ENCODE measurements around the gene TOM1. TPM values are rescaled to one million over a fixed set of nuclear protein-coding genes. Genes with fewer than 3 reads are reported as not detected.

TOM1 gene
- total and polyA plus RNA-seq, 2 of the 13 experiments (the other 11 are each of a cell fraction or from before 2014, with no cell fraction given), result 30.8 to 87.3 TPM

GRCh38 chr22:35266277-35266676 lies 33.4 kb upstream of the TOM1 start:
- 96% methylated on average over 3 of the region's 3 CpGs for WGBS (ENCODE audit: low lambda C conversion rate)
- CTCF ChIA-PET (ENCODE audit: low intra/inter-chr PET ratio, low total read pairs), result no interaction called here
- Histone ChIP-seq H3K27ac (ENCODE audit: extremely low read length, insufficient read depth, low read length) (no peak overlapping the region), H2AFZ (ENCODE audit: low read length) (no peak overlapping the region), H3K9me3 (ENCODE audit: low read length) (no peaks in the 10 kb centered on the region), H3K9ac (ENCODE audit: insufficient read depth, low read depth, low read length) (no peak overlapping the region), H3K27me3 (ENCODE audit: control insufficient read depth in 1 of 2, insufficient read depth in 2 of 2, low read length in 2 of 2) (no peaks in the 10 kb centered on the region), H4K20me1 (ENCODE audit: insufficient read depth, low read length) (no peaks in the 10 kb centered on the region), H3K79me2 (ENCODE audit: insufficient read depth, low read length) (no peaks in the 10 kb centered on the region), H3K36me3 (replicated peaks in 1 of 2; ENCODE audit: control insufficient read depth in 1 of 2, insufficient read depth in 2 of 2, low read length in 2 of 2) (peaks cover 17 to 66% of the 10 kb centered on the region in 2 experiments), H3K4me2 (ENCODE audit: low read depth, low read length) (no peak overlapping the region), H3K4me1 (ENCODE audit: insufficient read depth, low read length) (peaks cover 15% of the 10 kb centered on the region), H3K4me3 (replicated peaks in 1 of 3; ENCODE audit: insufficient read depth in 1 of 3, low read depth in 2 of 3, low read length in 3 of 3) (no peak overlapping the region)
- ATAC-seq (no peak), DNase-seq (ENCODE audit: low spot score) (no peak), FAIRE-seq (no peak)
- POLR2A ChIA-PET, result interaction anchor here (0.5 to 1.5 kb wide), 2 partner anchors 8 to 545 kb away, joined by 3 to 4 read pairs; partner anchors contain the start of gene HMGXB4
- no TSS peak for BruUV-seq (replicated peaks)
- in situ Hi-C loops (cut with HindIII; ENCODE audit: extremely low pct_ligation_motif_present, low pct_unique_long_range_greater_than_20kb) (no loop called here), intact Hi-C loops (cut with micrococcal nuclease; ENCODE audit: unreplicated experiment) (no loop called here)
- TF ChIP-seq FOXA3 (CRISPR knock-in tag; IDR thresholded peaks at IDR 0.05) (0 out of 2 replicates have a peak, but pooled peaks have one; percentile 13), FOXA1 (IDR thresholded peaks at IDR 0.05) (no peak), FOXA1 (CRISPR knock-in tag; IDR thresholded peaks at IDR 0.05) (peak; percentile 49; the same call in 1 of the 2 replicates), ZNF17 (CRISPR knock-in tag; IDR thresholded peaks at IDR 0.05) (no peak), ZNF883 (CRISPR knock-in tag; IDR thresholded peaks at IDR 0.05; ENCODE audit: not compliant biosample characterization) (no peak), TBP (CRISPR knock-in tag; IDR thresholded peaks at IDR 0.05) (no peak), DZIP1 (CRISPR knock-in tag; IDR thresholded peaks at IDR 0.05) (no peak), ZNF326 (CRISPR knock-in tag; IDR thresholded peaks at IDR 0.05; ENCODE audit: borderline replicate concordance) (no peak), ELF3 (CRISPR knock-in tag; IDR thresholded peaks at IDR 0.05) (peak; percentile 89), GLI4 (CRISPR knock-in tag; IDR thresholded peaks at IDR 0.05; ENCODE audit: borderline replicate concordance) (no peak), GFI1 (CRISPR knock-in tag; IDR thresholded peaks at IDR 0.05; ENCODE audit: borderline replicate concordance) (no peak), PATZ1 (CRISPR knock-in tag; IDR thresholded peaks at IDR 0.05) (no peak), ZNF468 (CRISPR knock-in tag; IDR thresholded peaks at IDR 0.05) (no peak), SIX1 (CRISPR knock-in tag; IDR thresholded peaks at IDR 0.05; ENCODE audit: borderline replicate concordance) (no peak), E2F5 (CRISPR knock-in tag; conservative IDR thresholded peaks at IDR 0.05) (no peak)
